ENCODE measurements around the gene PPME1. TPM values are rescaled to one million over a fixed set of nuclear protein-coding genes. Genes with fewer than 3 reads are reported as not detected.
A peak's percentile ranks its signal among the peaks of the same experiment; 100 is the strongest.
"Not testable (repeated sequence)": the region's sequence is repeated elsewhere in the genome, so short reads cannot be mapped to it uniquely, and the experiment has no call there.

The PPME1 gene
- total RNA-seq, 1 donor from 2014 or later, result 401 TPM

GRCh38 chr11:74138021-74138420 is 33.1 kb upstream of the PPME1 start:
- Histone ChIP-seq H2AFZ (ENCODE audit: low read depth, low read length) (no peak overlapping the region), H3K4me3 (ENCODE audit: insufficient read depth, low read depth, low read length) (no peak overlapping the region), H3K79me2 (ENCODE audit: insufficient read depth, low read length) (no peaks in the 10 kb centered on the region), H3K27me3 (ENCODE audit: insufficient read depth, low read length) (no peaks in the 10 kb centered on the region), H4K20me1 (ENCODE audit: insufficient read depth, low read length) (no peaks in the 10 kb centered on the region), H3K36me3 (ENCODE audit: insufficient read depth, low read length) (no peaks in the 10 kb centered on the region), H3K4me2 (ENCODE audit: low read length) (peak overlapping the region; percentile 67), H3K4me1 (ENCODE audit: insufficient read depth, low read length) (peaks cover 39% of the 10 kb centered on the region), H3K27ac (ENCODE audit: low read depth, low read length) (peak overlapping the region; percentile 85), H3K9ac (ENCODE audit: low read length) (peak overlapping the region; percentile 71), H3K9me3 (ENCODE audit: insufficient read depth, low read depth, low read length) (no peaks in the 10 kb centered on the region)
- H3K27me3 Mint-ChIP-seq (ENCODE audit: low read depth, unreplicated experiment), result no peaks in the 10 kb centered on the region
- FAIRE-seq, result no peak
- H3K27ac Mint-ChIP-seq (ENCODE audit: unreplicated experiment), result peak overlapping the region; percentile 98
- DNase-seq (ENCODE audit: low read depth), result peak; percentile 51
- no peaks in the 10 kb centered on the region for H3K9me3 Mint-ChIP-seq (ENCODE audit: unreplicated experiment)
- TF ChIP-seq CTCF (IDR thresholded peaks at IDR 0.05; ENCODE audit: insufficient read depth, low read depth, low read length), result no peak
- TF ChIP-seq EZH2 (IDR thresholded peaks at IDR 0.05; ENCODE audit: insufficient read depth, low read length), result no peak
- no peak overlapping the region for H3K4me3 Mint-ChIP-seq (ENCODE audit: unreplicated experiment)
- H3K36me3 Mint-ChIP-seq (ENCODE audit: low read depth, unreplicated experiment), result peaks cover 11% of the 10 kb centered on the region
- peaks cover 59% of the 10 kb centered on the region for H3K4me1 Mint-ChIP-seq (ENCODE audit: low read depth, unreplicated experiment)

- no peaks in the 10 kb centered on the region for H4K20me1 ChIP-seq (ENCODE audit: insufficient read depth, low read length)
- H3K9ac ChIP-seq (ENCODE audit: low read length), result peak overlapping the region; percentile 71
- peak; percentile 98 for DNase-seq (ENCODE audit: low read depth)
- peak; percentile 84 for FAIRE-seq
- Mint-ChIP-seq H3K9me3 (ENCODE audit: unreplicated experiment) (no peaks in the 10 kb centered on the region), H3K4me1 (ENCODE audit: low read depth, unreplicated experiment) (peaks cover 58% of the 10 kb centered on the region), H3K36me3 (ENCODE audit: low read depth, unreplicated experiment) (peaks cover 11% of the 10 kb centered on the region), H3K27ac (ENCODE audit: unreplicated experiment) (peak overlapping the region; percentile 98), H3K27me3 (ENCODE audit: low read depth, unreplicated experiment) (no peaks in the 10 kb centered on the region), H3K4me3 (ENCODE audit: unreplicated experiment) (no peak overlapping the region)
- H3K4me3 ChIP-seq (ENCODE audit: insufficient read depth, low read depth, low read length), result peak overlapping the region; percentile 29
- no peaks in the 10 kb centered on the region for H3K36me3 ChIP-seq (ENCODE audit: insufficient read depth, low read length)
- H3K9me3 ChIP-seq (ENCODE audit: insufficient read depth, low read depth, low read length), result no peaks in the 10 kb centered on the region
- peaks cover 40% of the 10 kb centered on the region for H3K4me1 ChIP-seq (ENCODE audit: insufficient read depth, low read length)
- TF ChIP-seq CTCF (IDR thresholded peaks at IDR 0.05; ENCODE audit: insufficient read depth, low read depth, low read length) (no peak), EZH2 (IDR thresholded peaks at IDR 0.05; ENCODE audit: insufficient read depth, low read length) (no peak)
- peak overlapping the region; percentile 67 for H3K4me2 ChIP-seq (ENCODE audit: low read length)
- no peak overlapping the region for H2AFZ ChIP-seq (ENCODE audit: low read depth, low read length)
- H3K79me2 ChIP-seq (ENCODE audit: insufficient read depth, low read length), result no peaks in the 10 kb centered on the region
- no peaks in the 10 kb centered on the region for H3K27me3 ChIP-seq (ENCODE audit: insufficient read depth, low read length)
- peak overlapping the region; percentile 85 for H3K27ac ChIP-seq (ENCODE audit: low read depth, low read length)
Measured at GRCh38 chr11:74138572-74138971, 32.5 kb upstream of the PPME1 start.

- H3K4me2 ChIP-seq (ENCODE audit: low read length), result peak overlapping the region; percentile 67
- peak overlapping the region; percentile 29 for H3K4me3 ChIP-seq (ENCODE audit: insufficient read depth, low read depth, low read length)
- no peaks in the 10 kb centered on the region for H3K27me3 ChIP-seq (ENCODE audit: insufficient read depth, low read length)
- Mint-ChIP-seq H3K27ac (ENCODE audit: unreplicated experiment) (peak overlapping the region; percentile 98), H3K36me3 (ENCODE audit: low read depth, unreplicated experiment) (peaks cover 11% of the 10 kb centered on the region), H3K4me3 (ENCODE audit: unreplicated experiment) (no peak overlapping the region), H3K9me3 (ENCODE audit: unreplicated experiment) (no peaks in the 10 kb centered on the region), H3K4me1 (ENCODE audit: low read depth, unreplicated experiment) (peaks cover 57% of the 10 kb centered on the region), H3K27me3 (ENCODE audit: low read depth, unreplicated experiment) (no peaks in the 10 kb centered on the region)
- DNase-seq (ENCODE audit: low read depth) (no peak), FAIRE-seq (no peak)
- H3K36me3 ChIP-seq (ENCODE audit: insufficient read depth, low read length), result no peaks in the 10 kb centered on the region
- no peaks in the 10 kb centered on the region for H3K79me2 ChIP-seq (ENCODE audit: insufficient read depth, low read length)
- no peak overlapping the region for H2AFZ ChIP-seq (ENCODE audit: low read depth, low read length)
- peaks cover 40% of the 10 kb centered on the region for H3K4me1 ChIP-seq (ENCODE audit: insufficient read depth, low read length)
- no peaks in the 10 kb centered on the region for H4K20me1 ChIP-seq (ENCODE audit: insufficient read depth, low read length)
- peak overlapping the region; percentile 85 for H3K27ac ChIP-seq (ENCODE audit: low read depth, low read length)
- H3K9ac ChIP-seq (ENCODE audit: low read length), result peak overlapping the region; percentile 71
- no peak for TF ChIP-seq CTCF (IDR thresholded peaks at IDR 0.05; ENCODE audit: insufficient read depth, low read depth, low read length)
- TF ChIP-seq EZH2 (IDR thresholded peaks at IDR 0.05; ENCODE audit: insufficient read depth, low read length), result no peak
- no peaks in the 10 kb centered on the region for H3K9me3 ChIP-seq (ENCODE audit: insufficient read depth, low read depth, low read length)
Measured at GRCh38 chr11:74139151-74139918, 31.8 kb upstream of the PPME1 start.

GRCh38 chr11:74139919-74140431 is 31.1 kb upstream of the PPME1 start:
- H3K4me3 Mint-ChIP-seq (ENCODE audit: unreplicated experiment), result peak overlapping the region; percentile 13
- not testable (repeated sequence) for DNase-seq (ENCODE audit: low read depth); H3K79me2 ChIP-seq (ENCODE audit: insufficient read depth, low read length); H3K9me3 Mint-ChIP-seq (ENCODE audit: unreplicated experiment); H3K9ac ChIP-seq (ENCODE audit: low read length); H3K36me3 ChIP-seq (ENCODE audit: insufficient read depth, low read length); H3K27me3 Mint-ChIP-seq (ENCODE audit: low read depth, unreplicated experiment); H4K20me1 ChIP-seq (ENCODE audit: insufficient read depth, low read length); H3K27ac ChIP-seq (ENCODE audit: low read depth, low read length); H3K4me3 ChIP-seq (ENCODE audit: insufficient read depth, low read depth, low read length); H3K27me3 ChIP-seq (ENCODE audit: insufficient read depth, low read length); FAIRE-seq; H2AFZ ChIP-seq (ENCODE audit: low read depth, low read length); H3K9me3 ChIP-seq (ENCODE audit: insufficient read depth, low read depth, low read length)
- Histone ChIP-seq H3K4me1 (ENCODE audit: insufficient read depth, low read length) (peaks cover 40% of the 10 kb centered on the region), H3K4me2 (ENCODE audit: low read length) (peak overlapping the region; percentile 12)
- H3K36me3 Mint-ChIP-seq (ENCODE audit: low read depth, unreplicated experiment), result peaks cover 14% of the 10 kb centered on the region
- H3K4me1 Mint-ChIP-seq (ENCODE audit: low read depth, unreplicated experiment), result peaks cover 54% of the 10 kb centered on the region
- H3K27ac Mint-ChIP-seq (ENCODE audit: unreplicated experiment), result peak overlapping the region; percentile 98

Data from astrocyte (in vitro differentiated cells and primary cell).